Measurements from ENCODE around the gene CPXCR1.
"Not testable (repeated sequence)": the region's sequence is repeated elsewhere in the genome, so short reads cannot be mapped to it uniquely, and the experiment has no call there.

CPXCR1 gene

GRCh38 chrX:88746925-88747324 lies at the start of gene CPXCR1:
CPXCR1 (plus strand) TSS chrX:88747225; CDS start chrX:88753415, 6,190 bp downstream.
- DNase-seq: no peak

GRCh38 chrX:88735835-88736234 lies 11.2 kb upstream of the CPXCR1 start:
- DNase-seq: no peak

- DNase-seq: not testable (repeated sequence)
Measured at GRCh38 chrX:88746215-88746614, 810 bp upstream of the CPXCR1 start.

- not testable (repeated sequence) for DNase-seq
Measured at GRCh38 chrX:88752339-88752738, 5.3 kb downstream of the CPXCR1 start.

GRCh38 chrX:88789825-88790224 lies 42.8 kb downstream of the CPXCR1 start:
- DNase-seq: no peak

Measured in activated T-cell treated with anti-CD3 and anti-CD28 coated beads for 4 hours (primary cell).